ENCODE results near the gene SEPTIN2.
"Not testable (repeated sequence)": the region's sequence is repeated elsewhere in the genome, so short reads cannot be mapped to it uniquely, and the experiment has no call there.

The SEPTIN2 gene

DNA sequence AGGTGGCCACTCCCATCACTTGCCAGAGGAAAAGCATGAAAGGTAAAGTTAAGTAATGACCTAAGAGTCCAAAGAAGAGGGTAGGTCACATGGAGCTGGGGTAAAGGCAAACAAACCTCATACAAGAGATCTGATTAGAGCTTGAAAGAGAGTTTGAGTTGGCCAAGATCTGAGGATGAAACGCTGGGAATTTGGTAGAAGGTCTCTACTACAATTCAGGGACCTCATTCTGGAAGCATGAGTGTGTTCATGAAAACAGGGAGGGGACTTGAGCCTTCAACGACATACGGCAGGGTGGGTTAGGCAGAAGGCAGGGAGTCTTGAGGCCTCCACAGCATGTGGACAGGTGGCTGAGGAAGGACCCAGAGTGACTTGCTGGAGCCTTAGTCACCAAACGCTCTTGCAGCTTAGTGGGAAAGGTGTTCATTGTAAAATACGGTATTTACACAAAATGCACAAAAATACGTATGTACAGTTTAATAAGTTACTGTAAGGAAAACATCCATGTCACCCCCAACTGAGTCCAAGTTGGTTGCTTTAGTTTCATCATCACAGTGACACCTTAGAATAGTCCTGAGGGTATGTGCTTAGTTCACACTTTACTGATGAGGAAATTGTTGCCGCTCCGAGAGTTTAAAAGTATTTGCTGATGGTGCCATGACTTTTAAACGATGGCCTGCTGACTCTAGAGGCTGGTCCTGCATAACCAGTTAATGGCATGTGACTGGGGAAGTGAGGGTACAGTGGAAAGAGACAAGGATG lies 35.3 kb downstream of the SEPTIN2 start:
- no peak for DNase-seq (ENCODE audit: low spot score)

DNA sequence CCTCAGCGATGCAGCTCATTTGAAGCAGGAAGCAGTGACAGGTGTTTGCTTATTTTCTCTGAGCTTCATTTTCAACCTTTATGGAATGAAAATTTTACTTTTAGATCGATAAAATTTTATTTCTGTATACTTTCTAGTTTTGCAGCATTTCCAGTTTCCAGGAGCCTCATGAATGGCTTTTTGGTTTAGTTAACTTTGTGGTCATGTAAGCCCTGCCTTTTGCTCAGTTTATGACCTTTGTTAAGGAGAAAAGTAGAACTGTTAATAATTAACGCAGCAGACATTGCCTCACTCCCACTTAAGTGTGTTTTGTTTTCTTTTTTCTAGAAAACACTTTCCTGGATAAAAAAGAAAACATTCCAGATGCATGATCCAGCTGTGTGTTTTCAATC lies 35.9 kb downstream of the SEPTIN2 start:
- peak; percentile 20 for DNase-seq (ENCODE audit: low spot score)

DNA sequence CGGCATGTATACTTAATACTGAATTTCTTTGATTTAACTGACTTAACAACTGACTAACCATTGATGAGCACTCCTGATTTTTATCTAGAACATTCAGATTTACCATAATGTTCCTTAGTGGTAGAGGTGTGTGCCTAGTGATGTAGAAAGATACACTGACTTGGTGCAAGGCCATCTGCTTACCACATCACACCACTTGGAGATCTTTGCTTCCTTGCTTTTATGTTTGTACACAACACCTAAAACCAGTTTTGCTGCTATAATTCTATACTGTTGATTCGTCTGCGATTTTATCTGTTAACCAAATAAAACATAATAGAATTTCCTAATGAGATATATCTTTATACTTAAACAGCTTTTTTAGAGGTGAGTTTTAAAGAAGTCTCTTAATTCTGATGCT lies 36.5 kb downstream of the SEPTIN2 start:
- no peak for DNase-seq (ENCODE audit: low spot score)

DNA sequence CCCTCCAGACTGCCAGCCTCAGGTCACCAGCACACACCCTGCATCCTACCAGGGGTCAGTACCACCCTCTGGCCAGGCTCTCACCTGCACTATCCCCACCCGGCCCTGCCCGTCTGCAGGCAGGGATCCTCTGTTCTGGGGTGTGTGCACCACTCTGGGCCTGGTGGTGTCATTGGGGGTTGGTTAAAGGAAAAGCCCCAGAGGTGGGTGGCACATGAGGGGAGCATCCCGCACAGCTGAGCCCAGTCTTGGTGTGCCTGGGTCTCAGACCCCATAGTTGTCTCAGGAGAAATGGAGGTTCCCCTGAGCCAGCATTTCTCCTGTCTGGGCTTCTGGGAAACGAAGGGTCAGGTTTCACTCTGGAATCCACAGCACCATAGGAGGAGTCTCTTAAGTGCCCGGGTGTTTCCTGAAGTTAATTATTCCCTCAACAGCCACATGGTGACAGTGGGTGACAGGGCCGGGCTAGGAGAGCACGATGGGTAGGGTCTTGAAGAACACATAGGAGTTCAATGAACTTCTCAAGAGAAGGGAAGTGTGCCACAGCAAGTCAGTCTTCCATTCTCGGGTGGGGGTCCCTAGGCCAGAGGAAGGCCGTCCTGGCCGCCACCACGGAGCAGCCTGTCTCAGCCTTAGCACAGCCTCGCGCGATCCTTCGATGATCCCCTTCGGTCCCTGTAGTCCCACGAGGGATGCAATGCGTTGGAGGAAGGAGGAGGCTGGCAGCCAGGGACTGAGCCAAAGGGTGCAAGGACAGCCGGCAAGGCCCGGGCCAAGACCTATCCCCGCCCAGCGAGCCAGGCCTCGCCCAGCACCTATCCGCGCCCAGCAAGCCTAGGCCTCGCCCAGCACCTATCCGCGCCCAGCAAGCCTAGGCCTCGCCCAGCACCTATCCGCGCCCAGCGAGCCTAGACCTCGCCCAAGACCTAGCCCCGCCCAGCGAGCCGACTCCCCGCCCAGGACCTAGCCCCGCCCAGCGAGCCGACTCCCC lies 39.2 kb downstream of the SEPTIN2 start:
- DNase-seq (ENCODE audit: low spot score), result peak; percentile 67

DNA sequence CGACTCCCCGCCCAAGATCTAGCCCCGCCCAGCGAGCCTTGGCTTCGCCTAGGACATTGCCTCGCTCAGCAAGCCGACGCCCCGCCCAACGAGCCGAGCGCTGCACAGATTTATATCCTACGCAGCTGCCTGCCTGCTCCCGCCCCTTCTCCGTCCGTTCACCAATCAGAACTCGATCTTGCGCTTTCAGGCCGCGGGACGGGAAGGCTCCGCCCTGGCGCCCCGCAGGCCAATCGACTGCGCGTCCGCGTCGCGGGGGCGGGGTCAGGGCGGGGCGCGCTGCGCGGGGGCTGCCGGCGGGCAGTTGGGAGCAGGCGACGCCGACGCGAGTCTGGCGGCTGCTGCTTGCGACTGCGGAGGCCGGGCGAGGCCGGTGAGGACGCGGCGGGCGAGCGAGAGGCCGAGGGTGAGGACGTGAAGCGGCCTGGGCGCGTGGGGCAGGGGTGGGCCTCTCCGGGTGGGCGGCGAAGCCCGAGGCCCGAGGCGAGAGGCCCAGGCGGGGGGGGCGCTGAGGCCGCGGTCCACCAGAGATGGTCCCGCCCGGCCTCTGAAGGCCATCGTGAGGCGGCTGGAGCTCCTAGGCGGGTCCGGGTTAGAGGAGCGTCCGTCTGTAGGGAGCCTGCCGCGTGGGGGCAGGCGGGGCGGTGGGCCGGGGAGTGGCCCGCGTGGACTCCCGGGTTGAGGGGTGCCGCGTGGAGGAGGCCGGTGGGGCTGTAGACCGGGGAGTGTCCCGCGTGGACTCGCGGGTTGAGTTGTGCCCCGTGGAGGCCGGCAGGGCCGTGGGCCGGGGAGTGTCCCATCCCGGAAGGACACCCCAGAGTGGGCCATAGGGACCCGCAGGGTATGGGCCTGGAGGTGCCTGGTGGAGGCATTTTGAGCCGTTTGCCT lies 40.5 kb downstream of the SEPTIN2 start, which contains the start of gene FARP2:
Gene FARP2 (plus strand): TSS at position 303 of the 888 bp plus-strand sequence. CDS start 16,823 bp downstream, outside the sequence.
- peak; percentile 97 for DNase-seq (ENCODE audit: low spot score)

DNA sequence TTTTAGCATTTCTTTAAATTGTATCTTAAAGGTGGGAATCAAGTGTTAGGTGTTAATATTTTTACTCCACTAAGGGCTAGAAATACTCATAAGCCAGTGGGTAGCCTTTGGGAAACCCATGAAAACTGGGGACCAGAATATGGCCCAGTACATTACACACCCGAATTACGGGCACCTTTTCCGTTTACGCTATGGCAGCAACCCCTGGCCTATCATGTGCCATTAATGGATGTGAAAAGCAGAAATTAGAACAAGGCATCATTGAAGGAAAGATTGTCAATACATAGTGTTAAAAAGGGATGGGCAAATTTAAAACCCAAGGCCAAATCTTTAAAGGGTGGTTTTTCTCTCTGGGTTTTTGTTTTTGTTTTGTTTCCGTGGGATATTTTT lies 41.1 kb downstream of the SEPTIN2 start:
- DNase-seq (ENCODE audit: low spot score), result no peak

DNA sequence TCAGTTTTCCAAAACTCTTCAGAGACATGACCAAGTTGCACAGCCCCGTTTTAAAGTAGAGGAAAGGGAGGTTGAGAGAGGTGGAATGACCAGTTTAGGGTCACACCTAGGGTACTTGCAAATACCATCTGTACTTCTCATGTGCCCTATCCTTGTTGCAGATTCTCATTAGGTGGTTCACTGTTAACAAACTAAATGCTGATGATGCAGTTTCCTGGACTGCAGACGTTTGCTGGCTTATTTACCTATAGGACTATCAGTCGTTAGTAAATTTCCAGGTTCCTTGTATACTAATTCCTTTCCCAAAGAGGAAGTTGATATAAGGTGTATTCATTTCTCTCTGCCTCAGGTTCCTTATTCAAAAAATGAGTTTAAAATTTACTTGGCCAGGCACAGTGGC lies 41.8 kb downstream of the SEPTIN2 start:
- DNase-seq (ENCODE audit: low spot score), result no peak

DNA sequence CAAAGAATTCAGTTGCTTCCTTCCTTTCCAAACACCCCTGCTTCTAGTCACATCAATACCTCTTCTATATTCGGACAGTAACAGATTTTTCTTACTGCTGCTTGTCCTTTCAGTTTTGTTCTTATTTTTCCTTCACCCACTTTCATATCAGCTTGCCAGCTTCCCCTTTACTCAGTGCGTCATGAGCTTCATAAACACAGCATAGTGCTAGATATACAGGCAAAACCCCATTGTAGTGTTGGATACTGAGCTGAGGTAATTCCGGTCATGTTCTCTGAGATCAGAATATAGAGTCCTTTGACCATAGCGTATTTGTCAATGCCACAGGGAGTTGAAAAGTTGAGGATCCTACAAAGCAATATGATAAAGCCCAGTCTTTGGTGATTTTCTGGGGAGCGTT lies 42.7 kb downstream of the SEPTIN2 start:
- no peak for DNase-seq (ENCODE audit: low spot score)

DNA sequence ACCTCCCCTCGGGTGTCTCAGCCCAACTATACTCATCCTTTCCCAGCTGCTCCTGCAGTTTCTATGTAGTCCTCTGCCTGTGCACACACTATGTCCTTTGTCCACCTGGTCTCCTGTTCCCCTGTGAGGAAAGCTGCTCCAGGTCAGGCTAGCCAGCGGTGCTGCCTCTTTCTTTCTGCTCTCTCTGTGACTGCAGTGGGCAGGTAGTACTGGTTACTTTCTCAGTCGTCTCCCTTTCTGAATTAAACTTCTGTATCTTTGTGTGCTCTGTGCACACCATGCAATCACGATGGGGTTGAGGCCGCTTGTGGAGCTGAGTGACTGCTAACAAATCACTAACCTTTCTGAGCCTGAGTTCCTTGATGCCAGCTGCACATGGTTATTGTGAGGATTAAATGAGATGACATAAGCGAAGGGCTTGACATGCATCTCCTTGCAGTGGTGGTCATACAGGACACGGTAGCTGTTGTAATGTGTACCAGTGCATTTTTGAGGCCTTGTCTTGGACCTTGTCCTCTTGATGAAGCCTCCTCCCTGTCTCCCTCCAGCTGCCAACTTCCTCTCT lies 43.8 kb downstream of the SEPTIN2 start:
- no peak for DNase-seq (ENCODE audit: low spot score)

DNA sequence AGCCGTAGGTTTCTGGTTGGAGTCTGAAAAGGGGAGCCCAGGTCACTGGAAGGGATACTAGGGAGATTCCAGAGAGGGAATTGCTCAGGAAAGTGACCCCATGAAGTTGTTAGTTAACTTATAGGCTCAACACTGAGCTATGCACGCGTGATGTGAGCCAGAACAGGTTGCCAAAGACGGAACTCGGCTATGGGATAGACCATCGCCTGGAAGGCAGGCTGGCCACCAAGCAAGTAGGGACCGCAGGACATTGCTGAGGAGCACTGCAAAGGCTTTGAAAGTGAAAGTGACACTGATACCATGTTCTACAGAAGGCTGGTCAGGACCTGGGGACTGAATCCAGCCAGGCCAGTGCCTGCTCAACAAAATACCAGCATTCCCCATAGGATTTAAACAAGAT lies 47.7 kb downstream of the SEPTIN2 start:
- DNase-seq (ENCODE audit: low spot score), result no peak

DNA sequence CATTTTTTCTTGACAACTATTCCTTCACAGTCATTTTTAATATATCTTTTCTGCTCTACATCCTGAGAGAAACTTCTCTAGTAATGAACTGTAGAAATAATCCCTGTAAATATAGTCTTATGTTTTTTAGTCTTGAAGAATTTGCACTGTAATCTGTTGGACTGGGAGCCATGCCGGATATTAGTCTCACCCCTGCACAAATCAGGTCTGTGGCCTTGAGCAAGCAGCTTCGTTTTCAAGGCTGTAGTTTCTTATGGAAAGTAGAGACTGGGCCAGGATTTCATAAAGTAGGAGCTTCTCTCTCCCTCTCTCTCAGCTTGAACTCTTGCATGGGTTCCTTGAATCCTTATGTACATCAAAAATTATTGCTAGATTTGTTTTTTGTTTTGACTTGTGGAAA lies 49.1 kb downstream of the SEPTIN2 start:
- DNase-seq (ENCODE audit: low spot score), result no peak

DNA sequence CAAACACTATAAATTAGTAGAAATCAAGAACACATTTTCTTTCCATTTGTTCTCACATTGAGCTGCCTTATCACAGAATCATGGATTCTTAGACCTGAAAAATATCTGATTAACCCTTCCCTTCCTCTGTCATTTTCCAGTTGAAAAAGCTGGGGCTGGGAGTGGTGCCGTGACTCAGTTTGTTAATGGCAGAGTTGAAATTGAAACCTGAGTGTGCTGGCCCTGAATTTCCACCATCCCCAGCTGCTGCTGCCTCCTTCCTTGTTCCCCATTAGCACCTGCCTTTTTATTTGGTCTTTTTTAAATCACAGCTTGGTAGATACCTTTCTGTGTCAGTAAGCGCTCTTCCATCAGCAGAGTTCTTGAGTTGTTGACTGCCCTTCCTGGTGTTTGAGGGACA lies 51.0 kb downstream of the SEPTIN2 start:
- no peak for DNase-seq (ENCODE audit: low spot score)

DNA sequence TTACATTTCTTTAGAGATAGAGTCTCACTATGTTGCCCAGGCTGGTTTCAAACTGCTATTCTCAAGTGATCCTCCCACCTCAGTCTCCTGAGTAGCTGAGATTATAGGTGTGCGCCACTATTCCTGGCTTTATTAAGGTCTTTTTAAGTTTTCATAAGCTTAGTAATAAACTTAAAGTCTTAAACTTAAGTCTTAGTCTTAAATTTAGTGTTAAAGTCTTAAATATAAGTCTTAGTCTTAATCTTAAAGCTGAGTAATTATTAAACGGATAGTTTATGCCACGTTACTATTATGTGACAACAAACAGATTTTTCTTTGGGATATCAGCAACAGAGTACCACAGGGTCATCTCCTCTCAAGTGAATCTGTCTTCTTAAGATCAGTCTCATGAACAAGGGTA lies 52.9 kb downstream of the SEPTIN2 start:
- DNase-seq (ENCODE audit: low spot score), result no peak

DNA sequence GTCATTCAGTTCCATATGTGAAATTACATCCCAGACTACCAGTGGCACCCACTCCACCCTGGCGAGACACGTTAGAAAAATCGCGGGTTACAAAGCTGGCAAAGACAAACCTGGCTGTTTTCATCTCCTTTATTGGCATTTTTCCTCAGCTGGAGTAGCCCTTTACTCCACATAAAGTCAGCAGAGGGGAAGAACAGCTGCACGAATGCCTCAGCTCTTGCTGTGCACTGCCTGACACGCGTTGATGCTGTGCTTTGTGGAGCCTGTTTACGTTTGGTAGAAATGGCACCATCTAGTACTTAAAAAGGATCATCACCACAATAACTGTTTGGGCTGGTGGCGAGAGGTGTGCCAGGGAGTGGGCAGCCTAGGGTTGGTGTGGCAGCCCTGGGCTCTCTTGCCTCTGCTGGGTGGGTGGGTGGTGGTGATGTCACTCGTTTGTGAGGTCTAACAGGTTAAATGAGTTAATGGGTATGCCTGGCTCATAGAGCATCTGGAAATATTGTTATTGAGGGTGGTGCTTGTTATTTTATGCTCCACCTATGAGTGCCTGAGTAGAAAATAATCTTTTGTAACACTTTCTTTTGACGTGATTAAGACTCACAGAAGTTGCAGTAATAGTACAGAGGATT lies 56.8 kb downstream of the SEPTIN2 start:
- no peak for DNase-seq (ENCODE audit: low spot score)

DNA sequence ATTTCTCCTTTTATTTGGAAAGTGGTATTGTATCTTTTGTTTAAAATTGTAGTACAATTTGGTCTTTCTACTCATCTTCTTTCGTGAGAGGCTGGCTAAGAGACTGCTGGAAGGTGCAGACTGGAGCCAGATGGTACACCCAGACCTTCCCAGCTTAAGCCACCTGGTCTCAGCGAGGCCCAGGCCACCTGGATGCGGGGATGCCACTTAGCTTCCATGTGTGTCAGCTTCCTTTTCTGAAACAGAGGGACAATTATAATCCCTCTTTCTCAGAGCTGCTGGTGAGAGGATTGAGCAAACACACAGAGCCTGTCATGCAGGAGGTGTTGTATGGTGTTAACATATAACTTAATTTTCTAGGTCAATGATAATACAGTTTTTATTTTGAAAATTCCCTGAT lies 57.7 kb downstream of the SEPTIN2 start:
- DNase-seq (ENCODE audit: low spot score), result no peak

DNA sequence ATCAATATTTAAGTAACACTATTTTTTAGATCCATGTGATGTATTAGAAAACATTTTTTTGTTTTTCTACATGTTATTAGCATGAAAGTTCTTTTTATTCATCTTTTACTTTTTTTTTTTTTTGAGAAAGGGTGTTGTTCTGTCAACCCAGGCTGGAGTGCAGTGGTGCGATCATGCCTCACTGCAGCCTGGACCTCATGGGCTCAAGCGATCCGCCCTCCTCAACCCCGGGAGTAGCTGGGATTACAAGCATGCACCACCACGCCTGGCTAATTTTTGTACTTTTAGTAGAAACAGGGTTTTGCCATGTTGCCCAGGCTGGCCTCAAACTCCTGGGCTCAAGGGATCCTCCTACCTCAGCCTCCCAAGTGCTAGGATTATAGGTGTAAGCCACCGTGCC lies 58.2 kb downstream of the SEPTIN2 start:
- not testable (repeated sequence) for DNase-seq (ENCODE audit: low spot score)

DNA sequence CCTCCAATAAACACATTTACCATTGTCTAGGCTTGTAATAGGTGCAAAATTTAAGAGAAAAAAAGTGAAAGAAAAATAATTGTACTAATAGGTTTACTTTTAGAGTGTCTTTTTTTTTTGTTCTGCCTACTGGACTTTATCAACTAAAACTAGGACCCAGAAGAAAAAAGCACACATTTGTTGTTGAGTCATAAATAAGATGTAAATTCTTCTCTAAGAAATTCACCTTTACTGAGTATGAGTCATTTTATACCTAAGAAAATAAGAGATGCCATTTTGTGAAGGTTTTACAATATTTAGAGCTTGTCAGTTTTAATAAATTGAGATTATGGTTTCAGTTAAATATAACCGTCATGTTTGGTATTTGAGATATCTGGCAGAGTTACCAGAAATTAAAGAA lies 59.6 kb downstream of the SEPTIN2 start:
- DNase-seq (ENCODE audit: low spot score), result no peak

DNA sequence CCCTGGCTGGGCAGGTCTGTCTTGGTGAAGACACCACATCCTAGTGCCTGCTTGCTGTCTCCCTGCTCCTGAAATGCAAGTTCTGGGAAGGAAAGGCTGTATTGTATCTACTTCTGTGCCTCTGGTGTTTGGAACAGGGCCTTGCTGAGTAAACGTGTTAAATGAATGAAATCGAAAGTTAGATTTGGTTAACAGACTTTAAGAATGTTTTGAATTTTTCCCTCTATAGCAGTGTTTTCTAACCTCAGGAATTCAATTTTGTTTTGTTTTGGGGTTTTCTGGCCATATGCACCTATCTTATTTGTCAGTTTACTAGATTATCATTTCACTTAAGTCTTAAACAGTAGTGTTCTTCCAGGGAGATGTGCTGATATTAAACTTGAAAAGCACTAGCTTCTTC lies 61.1 kb downstream of the SEPTIN2 start:
- DNase-seq (ENCODE audit: low spot score), result no peak

DNA sequence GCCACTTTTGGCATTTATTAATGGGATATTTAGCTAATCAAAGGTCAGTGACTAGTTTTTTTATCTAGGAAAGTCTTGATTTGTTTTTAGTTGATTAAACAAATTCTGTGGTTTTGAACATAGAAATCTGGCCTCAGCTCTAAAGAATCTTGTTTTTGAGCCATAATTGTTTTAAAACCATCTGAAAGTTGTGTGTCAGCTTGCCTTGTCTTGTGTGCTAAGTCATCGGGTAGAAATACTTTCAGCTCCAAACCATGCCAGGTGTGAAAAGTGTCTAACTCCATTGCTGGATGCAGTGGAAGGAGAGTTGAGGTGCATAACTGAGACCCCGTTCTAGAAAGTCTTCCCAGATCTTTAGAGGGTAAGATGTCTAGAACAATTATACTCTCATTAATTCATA lies 63.1 kb downstream of the SEPTIN2 start:
- DNase-seq (ENCODE audit: low spot score), result no peak

DNA sequence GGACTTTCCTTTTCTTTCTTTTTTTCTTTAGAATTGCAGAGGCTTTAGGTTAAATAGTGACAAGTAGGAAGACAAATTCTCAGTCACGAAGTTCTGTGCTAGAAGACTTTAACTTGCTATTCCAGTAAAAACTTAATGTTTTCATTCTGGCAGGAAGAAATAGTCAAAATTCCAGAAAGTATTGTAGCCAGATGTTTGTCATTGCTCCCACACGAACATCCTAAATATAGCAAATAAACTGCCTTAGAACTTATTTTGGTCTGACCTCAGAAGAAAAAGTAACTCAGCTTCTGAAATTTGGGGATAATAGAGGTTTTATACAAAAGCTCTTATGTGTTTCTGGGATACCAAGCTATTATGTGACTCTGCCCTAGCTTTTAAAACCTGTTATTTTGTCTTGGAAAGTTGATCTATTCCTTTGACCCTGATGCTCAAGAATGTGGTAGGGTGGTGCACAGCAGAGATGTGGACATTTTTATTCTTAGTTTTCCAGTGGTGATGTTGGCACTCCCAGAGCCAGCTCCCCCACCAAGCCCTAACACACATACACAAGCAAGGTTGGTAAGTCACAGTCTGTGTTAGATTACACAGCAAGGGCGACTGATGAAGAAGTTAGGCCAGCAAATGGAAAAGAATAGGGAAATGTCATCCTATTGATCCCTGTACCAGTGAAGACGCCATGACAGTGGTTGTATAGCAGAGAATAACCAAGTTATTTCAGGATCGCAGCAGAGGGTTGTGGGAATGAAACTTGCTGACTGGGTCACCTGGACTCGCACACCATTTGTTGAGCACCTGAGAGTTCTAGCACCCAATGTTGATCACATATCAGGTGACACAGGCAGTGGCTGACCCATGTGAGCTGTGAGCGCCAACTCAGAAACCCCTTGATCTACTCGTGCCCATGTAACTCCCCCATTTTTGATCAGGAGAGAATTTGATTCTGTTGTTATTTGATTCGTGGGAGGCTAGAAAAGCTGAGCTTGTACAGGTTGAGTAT lies 64.1 kb downstream of the SEPTIN2 start:
- no peak for DNase-seq (ENCODE audit: low spot score)
